ENCODE results near the gene MAP3K21.

MAP3K21 gene

DNA sequence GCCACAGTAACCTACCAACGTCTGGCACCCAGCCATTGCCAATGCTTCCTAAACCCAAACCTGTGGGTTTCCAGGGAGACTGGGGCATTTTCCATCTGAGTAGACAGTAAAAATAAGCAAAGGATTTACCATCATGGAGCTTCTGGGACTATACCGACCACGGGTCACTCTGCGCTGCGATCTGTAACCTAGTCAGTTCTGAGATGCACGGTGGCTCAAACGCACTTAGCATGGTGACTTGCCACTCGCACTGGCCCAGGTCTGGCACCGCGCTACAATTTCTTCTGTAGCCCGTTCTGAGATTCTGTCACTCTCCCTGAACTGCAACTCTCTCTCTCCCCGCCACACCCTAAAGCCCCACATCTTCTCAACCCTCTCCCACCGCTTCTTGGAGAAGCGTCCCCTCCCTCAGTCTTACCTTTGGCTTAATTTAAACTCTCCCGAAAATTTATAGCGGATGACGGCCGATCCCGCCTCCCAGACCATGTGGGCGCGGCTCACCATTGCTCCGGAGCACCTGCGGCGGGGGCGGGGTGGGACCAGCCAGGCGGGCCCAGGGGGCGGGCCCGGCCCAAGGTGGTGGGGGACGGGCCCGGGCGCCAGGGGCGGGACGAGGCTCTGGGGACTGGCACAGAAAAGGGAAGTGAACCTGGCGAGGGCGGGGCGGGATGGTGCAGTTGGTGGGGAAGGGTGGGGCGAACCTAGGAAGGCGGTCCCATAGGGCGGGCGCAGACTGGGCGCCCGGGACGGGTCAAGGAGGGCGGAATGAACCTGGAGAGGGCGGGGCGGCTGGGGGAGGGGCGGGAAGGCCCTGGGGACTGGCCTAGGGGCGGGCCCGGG is 493 bp upstream of the MAP3K21 start:
- peak; percentile 46 for DNase-seq (ENCODE audit: low read depth)

DNA sequence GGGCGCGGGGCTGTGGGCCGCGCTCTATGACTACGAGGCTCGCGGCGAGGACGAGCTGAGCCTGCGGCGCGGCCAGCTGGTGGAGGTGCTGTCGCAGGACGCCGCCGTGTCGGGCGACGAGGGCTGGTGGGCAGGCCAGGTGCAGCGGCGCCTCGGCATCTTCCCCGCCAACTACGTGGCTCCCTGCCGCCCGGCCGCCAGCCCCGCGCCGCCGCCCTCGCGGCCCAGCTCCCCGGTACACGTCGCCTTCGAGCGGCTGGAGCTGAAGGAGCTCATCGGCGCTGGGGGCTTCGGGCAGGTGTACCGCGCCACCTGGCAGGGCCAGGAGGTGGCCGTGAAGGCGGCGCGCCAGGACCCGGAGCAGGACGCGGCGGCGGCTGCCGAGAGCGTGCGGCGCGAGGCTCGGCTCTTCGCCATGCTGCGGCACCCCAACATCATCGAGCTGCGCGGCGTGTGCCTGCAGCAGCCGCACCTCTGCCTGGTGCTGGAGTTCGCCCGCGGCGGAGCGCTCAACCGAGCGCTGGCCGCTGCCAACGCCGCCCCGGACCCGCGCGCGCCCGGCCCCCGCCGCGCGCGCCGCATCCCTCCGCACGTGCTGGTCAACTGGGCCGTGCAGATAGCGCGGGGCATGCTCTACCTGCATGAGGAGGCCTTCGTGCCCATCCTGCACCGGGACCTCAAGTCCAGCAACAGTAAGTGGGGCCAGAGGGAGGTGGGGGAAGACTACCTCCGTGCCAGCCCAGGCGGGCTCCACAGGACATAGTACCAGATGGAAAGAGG is 808 bp downstream of the MAP3K21 start:
- no peak for DNase-seq (ENCODE audit: low read depth)

DNA sequence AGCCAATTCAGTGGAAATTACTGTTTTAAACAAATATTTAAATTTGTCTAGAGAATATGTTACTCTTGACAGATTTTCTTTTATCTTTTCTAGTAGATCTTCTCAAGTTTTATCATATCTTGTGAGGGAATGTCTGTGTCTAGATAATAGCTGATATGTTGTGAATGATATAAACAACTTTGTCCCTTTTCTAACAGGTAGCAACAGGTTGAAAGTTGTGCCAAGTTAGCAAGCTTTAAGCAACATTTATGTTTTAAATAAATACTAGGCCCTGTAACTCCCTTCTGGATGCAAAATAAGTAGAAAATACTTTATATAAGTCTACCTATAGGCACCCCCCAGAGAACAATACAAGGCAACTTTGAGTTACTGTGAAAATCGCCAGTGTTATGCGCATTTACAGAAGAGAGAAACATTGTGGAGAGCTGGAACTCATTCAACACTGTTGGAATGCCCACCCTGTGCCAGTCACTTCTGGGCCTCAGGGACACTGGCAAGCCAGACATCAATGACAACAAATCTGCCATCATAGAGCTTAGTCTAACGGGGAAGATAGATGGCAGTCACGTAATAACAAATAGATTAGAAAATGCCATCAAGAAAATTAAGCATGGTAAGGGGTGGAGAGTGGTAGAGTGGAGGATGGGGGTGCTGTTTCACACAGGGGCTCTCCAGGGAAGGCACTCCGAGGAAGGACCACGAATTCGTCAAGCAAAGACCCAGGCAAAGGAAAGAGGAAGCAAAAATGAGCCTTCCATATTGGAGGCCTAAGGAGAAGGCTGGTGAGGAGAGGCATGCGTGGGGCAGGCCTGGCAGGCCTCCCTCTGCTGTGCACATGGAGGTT is 4.4 kb downstream of the MAP3K21 start:
- no peak for DNase-seq (ENCODE audit: low read depth)

DNA sequence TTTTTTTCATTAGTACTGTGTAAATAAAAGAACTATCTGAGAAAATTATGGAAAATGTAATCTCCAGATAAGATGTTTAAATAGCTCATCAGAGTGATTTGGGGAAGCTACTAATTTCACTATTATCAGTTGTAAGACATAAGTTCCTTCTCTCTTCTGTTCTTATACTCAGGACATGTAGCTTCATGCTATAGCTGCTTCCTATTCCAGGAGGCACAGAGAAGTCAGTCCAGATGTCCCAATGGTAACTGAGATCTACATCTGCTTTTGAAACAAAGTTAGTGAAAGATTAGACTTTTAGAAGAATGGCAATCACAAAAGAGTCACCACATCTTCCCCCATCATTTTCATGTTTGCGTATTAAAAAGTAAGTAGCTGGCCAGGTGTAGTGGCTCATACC is 5.6 kb downstream of the MAP3K21 start:
- no peak for DNase-seq (ENCODE audit: low read depth)

DNA sequence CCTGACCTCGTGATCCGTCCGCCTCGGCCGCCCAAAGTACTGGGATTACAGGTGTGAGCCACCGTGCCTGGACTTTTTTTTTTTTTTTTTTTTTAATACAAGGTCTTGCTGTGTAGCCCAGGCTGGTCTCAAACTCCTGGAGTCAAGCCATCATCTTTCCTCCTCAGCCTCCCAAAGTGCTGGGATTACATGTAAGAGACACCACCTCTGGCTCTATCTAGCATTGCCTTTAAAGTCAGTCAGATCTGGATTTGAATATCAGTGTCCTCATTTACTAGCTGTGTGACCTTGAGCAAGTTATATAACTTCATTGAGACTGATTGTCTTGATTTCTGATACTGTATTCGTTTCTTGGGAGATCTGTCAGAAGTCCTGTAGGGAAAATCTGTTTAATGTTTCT is 6.6 kb downstream of the MAP3K21 start:
- DNase-seq (ENCODE audit: low read depth): no peak

DNA sequence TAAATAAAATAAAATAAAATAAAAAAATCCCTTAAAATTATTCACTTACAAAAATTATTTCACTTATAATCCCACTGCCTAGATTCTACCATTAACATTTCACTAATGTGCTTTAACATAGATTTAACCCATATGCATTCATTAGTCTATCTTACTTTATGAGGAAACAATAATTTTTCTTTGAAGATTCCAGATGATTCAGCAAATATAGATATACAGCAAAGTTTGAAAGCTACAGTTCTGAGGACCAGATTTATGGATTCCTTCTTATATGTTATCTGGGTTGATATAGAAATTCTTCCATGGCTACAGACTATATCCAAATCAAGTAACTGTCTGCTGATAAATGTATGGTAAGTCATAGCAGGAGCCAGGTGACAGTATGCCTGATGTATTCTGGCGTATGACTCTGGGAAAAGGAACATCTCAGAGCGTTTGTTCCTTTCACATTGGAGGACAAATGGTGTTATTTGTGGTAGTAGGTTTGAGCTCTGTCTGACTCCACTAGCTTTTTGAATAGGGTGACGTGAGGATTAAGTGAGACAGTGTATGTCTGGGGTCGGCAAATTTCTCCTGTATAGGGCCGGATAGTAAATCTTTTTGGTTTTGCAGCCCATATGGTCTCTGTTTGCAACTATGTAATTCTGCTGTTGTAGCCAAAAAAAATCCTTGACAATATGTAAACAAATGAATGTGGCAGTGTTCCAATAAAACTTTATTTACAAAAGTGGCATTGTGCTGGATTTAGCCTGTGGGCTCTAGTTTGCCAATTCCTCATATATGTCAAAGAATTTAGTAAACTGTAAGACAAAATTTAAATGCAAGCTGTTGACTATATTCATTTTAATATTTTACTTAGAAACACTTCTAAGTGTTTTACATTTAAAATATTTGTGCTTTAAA is 9.3 kb downstream of the MAP3K21 start:
- DNase-seq (ENCODE audit: low read depth): no peak

DNA sequence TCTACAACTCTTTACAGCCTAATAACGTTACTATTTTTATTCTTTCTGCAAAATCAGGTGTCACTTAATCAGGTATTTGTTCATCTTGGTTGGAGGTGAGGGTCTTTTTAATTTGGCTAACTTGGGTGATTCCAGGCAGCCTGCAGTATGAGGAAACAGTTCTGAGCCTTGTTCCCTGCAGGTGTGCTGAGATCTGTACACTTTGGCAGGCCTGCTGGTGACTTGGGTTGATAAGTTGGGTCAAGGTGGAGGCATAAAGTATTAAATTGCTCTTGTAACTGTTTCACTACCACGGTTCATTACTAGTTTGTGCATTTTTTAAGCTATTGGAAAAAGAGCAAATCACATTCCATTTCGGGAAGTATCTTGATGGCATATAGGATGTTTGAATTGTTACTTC is 10.0 kb downstream of the MAP3K21 start:
- DNase-seq (ENCODE audit: low read depth): no peak

DNA sequence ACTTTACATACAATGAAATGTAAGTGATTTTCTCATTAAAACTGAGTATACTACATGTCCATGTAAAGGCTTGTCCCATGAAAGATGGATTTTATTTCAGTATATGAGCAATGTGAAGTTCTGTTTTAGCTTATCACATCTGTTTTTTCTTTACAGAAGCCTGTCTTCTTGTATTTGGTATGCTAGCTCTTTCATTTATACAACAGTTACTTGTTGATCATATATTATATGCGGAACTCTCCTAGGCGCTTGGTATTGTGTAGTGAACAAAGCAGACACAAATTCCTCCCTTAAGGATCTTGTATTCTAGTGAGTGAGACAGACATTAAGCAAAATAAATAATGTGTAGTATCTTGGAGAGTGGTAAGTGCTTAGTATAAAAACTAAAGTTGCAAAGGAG is 10.6 kb downstream of the MAP3K21 start:
- no peak for DNase-seq (ENCODE audit: low read depth)

DNA sequence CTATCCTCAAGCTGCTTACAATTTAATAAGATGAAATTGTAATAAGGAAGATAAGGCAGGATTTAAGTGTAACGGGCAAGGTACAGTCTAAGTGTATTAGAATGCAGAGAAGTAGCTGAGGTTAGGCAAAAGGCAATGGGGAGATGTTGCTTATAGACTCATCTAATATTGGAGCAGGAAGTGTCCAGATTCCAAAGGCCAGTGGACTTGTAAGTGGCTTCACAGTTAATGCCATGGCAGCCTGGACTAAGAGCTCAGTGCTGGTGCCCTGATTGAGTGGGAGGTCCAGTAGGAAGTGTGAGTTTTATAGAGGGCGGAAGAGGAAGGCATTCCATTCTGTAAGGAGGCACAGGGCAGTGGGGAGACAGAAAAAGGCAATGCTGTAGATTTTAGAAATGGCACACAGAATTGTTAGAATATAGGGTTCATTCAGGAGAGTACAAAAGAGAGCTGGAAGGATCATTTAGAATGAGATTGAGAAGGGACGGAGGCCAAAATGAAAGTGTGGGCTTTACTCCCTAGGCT is 12.6 kb downstream of the MAP3K21 start:
- DNase-seq (ENCODE audit: low read depth): no peak

DNA sequence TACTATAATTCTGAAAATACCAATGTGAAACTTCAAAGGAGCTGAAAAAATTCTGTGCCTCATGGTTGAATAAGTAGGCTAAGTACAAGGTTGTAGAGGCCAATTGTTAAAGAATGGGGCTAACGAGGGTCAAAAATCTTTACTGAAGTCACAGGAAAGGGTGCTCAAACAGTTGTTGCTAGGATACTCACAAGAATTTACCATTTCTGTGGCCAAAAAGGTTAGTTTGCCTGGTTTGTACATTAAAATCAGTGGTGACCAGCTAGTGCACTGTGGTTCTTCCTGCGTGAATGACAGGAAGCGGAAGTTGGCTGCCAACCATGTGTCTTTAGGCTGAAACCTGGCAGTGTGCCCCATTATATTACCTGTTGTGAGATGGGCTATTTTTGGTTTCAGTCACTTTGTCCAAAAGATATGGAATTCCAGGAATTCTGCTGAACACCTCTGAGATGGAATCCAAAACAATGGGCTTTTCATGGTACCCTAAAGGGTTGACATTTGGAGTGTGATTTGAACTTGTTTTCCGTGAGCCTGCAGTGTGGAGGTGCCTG is 13.5 kb downstream of the MAP3K21 start:
- DNase-seq (ENCODE audit: low read depth): no peak

DNA sequence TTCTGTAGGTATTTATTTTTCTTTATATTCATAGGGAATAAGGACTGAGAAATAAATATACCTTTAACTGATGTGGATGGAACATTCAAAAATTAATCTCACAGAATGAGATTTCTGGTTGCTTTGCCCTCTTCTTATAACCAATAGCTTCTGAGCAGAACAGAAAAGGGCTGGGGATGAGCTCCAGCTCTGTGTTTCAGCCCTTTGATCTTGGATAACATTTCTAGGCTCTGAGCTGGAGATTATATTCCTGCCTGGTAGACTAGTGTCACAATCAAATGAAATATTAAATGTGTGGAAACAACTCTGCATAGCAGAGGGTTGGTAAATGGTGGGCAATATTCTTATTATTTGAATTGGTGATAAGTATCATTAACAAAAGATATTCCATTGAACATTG is 14.6 kb downstream of the MAP3K21 start:
- no peak for DNase-seq (ENCODE audit: low read depth)

DNA sequence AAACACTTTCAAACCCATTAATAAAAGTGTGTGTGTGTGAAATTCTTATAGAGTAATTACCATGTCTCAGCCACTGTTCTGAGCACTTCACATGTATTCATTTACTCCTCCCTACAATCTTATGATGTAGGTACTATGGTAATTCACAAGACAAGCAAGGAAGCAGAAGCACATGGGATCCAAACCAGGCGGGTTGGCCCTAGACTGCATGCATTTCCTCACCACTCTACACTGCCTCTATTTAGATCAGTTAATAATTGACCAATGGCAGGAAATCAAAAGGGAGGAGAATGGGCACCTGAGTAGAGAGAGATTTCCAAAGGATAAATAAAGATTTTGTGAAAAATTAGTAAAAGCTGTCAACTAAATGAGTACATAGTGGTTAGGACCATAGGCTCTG is 15.7 kb downstream of the MAP3K21 start:
- DNase-seq (ENCODE audit: low read depth): no peak

DNA sequence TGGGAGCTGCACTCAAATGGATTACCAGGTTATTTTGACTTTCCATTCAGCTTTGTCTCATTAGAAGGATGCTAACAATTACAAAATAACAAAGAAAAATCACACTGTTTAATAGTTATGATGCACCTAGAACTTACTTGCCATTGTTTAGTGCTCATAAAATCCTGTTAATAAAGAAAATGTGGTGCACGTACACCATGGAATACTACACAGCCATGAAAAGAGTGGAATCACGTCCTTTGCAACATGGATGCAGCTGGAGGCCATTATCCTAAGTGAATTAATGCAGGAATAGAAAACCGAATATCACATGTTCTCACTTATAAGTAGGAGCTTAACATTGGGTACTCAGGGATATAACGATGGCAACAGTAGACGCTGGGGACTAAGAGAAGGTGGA is 19.8 kb downstream of the MAP3K21 start:
- no peak for DNase-seq (ENCODE audit: low read depth)

DNA sequence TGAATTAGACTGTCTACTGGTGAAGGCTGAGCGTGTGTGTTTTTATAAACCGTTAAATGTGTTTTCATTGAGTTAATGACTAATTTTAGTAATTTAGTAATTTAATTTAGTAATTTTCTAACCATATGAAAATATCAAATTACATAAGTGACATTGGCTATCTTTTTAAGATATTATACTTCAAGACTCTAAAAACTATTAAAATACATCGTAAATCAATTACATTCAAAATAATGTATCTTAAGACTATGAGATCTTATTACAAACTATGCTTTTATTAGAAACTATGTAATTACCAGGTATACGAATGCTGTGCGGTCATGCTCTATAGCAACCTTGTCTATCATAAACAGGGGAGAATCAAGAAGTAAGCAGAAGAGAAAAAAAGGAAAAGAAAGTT is 21.6 kb downstream of the MAP3K21 start:
- DNase-seq (ENCODE audit: low read depth): no peak

DNA sequence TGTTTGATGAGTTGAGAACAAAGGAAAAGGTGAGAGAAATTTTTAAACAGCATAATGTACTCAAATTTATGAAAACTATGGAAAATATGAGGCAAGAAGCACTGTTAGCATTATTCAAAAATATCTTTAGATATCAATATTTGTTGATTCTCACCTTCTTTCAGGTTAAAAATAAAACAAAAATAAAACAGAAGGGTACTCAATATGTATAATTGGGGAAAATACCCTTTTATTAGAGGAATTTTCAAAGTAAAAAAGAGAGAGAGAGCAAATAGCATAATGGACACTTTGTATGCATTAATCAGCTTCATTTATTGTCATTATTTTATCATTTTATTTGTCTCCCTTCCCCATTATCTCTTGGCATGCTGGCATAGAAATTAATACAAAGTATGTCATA is 27.5 kb downstream of the MAP3K21 start:
- DNase-seq (ENCODE audit: low read depth): no peak

DNA sequence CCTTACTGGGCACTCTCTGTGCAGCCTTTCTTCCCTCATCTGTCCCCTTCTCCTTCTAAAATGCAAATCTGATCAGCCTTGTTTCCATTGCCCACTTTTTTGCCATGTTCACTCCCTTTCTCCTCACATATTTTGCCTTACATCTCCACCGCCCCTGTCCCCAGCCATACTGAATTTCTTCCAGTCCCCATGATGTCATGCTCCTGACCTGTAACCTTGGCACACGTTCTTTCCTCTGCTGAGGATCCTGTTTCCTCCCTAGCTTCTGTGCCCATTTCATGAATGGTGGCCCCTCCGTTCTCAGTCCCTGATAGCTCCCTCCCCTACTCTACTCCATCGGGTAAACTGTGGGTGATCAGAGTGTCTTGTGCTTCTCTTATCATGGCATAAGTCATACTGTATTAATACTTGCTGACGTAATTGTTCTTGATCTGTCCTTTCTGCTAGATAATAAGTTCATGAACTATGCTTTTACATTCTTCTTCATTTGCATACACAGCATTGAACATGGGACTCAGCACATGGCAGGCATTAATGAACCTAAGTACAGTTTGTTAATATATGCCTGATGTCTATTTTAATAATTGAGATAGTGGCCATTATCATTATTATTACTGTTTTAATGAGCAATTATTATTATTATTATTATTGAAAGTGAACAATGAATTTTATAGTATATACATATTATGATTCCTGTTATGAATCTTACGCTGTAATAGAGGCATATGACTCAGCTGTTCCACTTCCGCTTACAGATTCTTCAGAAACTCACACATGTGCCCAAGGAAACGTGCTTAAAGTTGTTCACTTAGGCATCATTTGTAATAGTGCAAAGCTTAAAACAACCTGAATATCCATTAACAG is 28.5 kb downstream of the MAP3K21 start:
- DNase-seq (ENCODE audit: low read depth): no peak

DNA sequence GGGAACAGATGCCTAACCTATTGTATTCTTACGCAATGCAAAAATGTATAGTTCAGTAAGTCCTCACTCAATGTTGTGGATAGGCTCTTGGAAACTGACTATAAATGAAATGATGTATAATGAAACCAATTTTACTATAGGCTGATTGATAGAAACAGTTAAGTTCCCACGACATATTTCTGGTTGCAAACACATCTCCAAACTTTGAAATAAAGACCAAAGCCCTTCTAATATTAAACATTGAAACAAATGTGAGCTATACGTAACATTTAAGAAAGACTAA is 29.1 kb downstream of the MAP3K21 start:
- no peak for DNase-seq (ENCODE audit: low read depth)

DNA sequence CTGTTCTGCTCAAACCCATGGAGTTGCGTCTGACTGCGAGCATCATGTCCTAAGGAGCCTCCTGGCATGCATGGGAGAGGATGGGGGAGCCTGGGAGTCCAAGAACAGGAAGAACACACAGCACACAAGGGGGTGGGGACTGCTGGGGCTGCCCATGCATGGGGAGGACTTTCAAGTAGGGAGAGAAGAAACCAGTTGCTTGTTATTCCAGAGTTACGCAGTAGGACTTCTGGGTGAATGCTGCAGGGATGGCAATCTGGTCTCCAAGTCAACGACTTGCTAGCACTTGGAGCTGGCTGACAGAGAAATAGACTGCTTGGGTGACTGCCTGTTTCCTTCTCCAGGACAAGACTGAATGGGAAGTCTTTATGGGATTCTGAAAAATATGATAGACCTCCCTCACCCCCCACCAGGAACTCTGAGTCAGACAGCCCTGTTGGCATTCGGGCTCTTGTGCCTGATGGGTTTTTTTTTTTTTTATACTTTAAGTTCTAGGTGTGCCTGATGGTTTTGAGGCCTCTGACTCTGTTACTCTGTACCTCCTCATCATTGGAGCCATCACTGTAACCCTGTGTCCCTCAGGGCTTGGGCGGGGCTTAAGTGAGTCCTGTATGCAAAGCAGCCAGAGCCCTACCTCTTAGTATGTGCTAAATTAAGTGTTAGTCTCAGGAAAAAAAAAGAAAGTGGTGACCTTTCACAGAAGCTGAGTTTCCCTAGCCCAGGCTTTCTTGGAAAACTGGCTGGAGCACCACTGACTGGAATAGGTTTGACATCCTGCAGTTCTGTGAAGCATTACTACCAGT is 30.3 kb downstream of the MAP3K21 start:
- DNase-seq (ENCODE audit: low read depth): no peak

DNA sequence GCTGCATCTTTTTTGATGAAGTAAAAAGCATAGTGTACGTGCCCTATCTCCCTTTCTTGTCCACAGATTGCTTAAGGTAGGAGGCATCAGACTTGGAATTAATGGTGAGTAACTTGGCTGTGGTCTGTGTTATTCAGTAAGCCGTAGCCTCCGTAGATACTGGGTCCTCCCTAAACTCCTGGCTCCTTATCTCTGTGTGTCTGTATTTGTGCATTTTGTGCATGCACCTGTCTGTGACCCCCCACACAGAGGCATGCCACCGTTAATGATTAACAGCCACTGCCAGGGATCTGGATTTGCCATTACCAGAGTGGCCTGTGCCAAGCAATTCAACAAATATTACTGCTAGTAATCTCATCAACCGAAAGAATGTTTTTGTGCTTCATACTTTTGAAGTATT is 31.9 kb downstream of the MAP3K21 start:
- no peak for DNase-seq (ENCODE audit: low read depth)
